GM04503 (cell line): ENCODE data around the gene PLEKHM2.
"Not testable (repeated sequence)": the region's sequence is repeated elsewhere in the genome, so short reads cannot be mapped to it uniquely, and the experiment has no call there.

Experiments
- DNase-seq: peaks from one replicate; pipeline ENCODE4 v3.0.0-alpha.2; 2012; ENCODE audit warnings: low read depth

PLEKHM2 gene, protein sequence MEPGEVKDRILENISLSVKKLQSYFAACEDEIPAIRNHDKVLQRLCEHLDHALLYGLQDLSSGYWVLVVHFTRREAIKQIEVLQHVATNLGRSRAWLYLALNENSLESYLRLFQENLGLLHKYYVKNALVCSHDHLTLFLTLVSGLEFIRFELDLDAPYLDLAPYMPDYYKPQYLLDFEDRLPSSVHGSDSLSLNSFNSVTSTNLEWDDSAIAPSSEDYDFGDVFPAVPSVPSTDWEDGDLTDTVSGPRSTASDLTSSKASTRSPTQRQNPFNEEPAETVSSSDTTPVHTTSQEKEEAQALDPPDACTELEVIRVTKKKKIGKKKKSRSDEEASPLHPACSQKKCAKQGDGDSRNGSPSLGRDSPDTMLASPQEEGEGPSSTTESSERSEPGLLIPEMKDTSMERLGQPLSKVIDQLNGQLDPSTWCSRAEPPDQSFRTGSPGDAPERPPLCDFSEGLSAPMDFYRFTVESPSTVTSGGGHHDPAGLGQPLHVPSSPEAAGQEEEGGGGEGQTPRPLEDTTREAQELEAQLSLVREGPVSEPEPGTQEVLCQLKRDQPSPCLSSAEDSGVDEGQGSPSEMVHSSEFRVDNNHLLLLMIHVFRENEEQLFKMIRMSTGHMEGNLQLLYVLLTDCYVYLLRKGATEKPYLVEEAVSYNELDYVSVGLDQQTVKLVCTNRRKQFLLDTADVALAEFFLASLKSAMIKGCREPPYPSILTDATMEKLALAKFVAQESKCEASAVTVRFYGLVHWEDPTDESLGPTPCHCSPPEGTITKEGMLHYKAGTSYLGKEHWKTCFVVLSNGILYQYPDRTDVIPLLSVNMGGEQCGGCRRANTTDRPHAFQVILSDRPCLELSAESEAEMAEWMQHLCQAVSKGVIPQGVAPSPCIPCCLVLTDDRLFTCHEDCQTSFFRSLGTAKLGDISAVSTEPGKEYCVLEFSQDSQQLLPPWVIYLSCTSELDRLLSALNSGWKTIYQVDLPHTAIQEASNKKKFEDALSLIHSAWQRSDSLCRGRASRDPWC

DNA sequence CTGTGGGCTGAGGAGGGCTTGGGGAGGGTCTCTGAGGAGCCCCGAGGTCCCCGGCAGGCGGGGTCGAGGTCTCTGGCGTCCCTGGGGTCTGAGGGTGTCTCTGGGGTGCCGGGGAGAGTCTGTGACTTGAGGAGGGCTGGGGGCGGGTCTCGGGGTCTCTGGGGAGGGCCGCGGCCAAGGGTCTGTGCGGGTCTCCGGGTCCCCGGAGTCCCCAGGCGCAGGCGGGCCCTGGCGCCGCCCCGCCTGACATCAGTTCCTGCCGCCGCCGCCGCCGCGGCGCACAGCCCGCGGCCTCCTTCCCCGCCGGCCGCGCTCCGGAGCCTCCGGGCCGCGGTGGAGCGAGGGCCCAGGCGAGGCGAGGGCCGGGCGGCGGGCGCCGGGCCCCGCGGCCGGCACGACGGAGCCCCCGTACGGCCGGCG lies at the start of gene PLEKHM2:
Gene PLEKHM2, plus strand, starts transcription at position 279 of the 420 bp plus-strand sequence. CDS start 239 bp downstream, outside the sequence.
- DNase-seq: no peak

DNA sequence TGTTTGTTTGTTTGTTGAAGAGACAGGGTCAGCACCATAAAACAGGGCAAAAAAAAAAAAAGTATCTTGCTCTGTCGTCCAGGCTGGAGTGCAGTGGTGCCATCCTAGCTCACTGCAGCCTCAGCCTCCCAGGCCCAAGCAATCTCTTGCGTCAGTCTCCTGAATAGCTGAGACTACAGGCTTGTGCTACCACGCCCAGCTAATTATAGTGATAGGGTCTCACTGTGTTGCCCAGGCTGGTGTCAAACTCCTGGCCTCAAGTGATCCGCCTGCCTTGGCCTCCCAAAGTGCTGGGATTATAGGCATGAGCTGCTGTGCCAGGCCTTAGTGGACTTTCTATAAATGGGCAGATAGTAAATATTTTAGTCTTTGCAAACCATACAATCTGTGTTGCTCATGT lies 47.7 kb upstream of the PLEKHM2 start:
- no peak for DNase-seq

DNA sequence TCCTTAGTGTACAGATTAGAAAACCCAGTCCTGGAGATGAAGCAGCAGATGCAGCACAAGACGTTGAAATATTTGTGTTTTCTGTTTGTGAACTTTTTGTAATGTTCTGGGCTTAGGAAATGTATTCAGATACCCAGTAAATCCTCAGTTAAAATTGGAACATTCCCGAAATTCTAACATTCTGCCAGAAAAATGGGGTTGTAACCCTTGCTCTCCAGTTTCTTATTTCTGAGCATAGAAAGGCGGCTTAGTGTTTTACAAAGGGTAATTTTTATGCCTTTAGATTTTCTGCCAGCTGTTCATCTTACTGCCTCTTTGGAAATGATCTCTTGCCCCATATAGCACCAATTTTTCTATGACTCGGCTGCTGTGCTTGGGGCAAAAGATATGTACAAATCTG lies 46.3 kb upstream of the PLEKHM2 start:
- no peak for DNase-seq

DNA sequence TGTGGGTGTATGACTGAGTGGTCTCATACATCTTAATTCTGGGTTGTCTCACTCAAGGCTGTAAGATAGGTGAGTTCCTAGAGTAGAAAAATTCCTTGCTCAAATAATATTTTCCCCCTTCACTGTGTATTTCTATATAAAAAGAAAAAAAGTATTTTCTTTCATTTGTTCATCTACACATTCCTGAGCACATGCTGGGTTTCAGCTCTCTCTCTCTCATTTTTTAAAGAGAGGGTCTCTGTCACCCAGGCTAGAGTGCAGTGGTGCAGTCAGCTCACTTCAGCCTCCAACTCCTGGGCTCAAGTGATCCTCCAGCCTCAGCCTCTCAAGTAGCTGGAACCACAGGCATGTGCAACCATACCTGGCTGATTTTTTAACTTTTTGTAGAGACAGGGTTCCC lies 44.9 kb upstream of the PLEKHM2 start:
- no peak for DNase-seq

DNA sequence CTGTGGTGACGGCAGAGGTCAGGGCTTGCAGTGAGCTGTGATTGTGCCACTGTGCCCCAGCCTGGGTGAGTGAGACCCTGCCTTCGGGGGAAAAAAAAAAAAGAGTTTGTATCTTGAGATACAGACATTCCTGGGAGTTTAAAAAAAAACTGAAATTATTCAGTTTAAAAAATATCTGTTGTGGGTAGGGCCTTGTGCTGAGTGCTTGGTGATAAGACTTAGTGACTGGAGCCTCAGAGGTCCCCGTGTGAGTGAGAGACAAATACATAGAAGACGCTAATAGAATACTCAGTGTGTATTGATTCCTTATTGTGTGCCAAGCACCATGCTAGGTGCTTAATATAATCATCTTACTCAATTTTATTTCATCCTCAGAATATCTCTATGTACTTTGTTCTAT lies 44.2 kb upstream of the PLEKHM2 start:
- DNase-seq: no peak

DNA sequence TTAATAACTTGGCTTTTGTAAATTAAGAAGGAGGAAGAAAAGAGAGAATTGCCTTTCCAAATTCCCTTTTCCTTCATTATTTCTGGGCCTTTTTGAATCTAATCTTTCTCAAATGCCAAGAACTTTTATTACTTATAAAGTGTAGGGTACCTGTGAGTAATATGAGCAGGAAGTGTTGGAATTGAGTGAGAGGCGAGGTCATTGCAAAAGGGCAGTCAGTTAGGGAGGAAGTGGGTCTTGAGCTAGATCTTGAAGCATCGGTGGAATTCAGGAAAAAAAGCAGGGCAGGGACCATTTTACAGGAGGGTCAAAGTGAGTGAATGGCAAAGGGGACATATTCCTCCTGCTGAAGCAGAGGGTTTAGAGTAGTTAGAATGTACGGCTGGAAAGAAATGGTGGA lies 43.5 kb upstream of the PLEKHM2 start:
- DNase-seq: no peak

DNA sequence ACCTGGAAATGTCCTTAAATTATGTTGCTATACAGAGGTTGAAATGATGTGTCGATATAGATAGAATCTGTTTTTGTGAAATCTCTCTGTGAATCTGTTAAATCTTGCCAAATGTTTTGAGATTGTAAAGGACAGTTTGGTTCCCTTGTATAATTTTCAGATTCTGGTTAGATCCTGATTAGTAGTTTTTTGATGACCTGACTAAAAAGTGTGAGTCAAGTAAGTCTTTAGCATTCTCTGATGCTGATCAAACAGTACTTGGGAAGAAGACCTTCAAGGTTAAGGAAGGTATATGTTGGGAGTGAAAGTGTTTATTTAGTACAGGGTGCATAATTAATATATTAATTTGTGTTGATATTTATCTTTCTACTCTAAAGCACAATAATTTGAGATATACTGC lies 34.2 kb upstream of the PLEKHM2 start:
- no peak for DNase-seq

DNA sequence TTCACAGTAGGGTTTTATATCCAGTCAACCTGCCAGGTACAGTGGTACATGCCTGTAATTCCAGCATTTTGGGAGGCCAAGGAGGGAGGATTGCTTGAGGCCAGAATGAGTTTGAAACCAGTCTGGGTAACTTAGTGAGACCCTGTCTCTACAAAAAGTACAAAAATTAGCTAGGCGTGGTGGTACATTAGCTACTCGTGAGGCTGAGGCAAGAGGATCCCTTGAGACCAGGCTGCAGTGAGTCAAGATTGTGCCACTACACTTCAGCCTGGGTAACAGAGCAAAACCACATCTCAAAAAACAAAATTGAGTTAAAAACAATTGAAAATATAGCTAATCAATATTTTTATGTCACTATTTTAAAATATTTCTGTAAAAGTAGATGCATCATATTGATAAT lies 33.7 kb upstream of the PLEKHM2 start:
- no peak for DNase-seq

DNA sequence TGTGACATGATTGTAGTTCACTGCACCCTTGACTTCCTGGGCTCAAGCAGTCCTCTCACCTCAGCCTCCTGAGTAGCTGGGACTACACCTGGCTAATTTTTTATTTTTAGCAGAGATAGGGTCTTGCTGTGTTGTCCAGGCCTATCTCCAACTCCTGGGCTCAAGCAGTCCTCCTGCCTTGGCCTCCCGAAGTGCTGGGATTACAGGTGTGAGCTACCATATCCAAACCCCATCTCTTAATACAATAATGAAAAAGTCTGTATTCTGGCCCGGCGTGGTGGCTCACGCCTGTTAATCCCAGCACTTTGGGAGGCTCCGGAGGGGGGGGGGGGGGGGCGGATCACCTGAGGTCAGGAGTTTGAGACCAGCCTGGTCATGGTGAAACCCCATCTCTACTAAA lies 32.0 kb upstream of the PLEKHM2 start:
- not testable (repeated sequence) for DNase-seq

DNA sequence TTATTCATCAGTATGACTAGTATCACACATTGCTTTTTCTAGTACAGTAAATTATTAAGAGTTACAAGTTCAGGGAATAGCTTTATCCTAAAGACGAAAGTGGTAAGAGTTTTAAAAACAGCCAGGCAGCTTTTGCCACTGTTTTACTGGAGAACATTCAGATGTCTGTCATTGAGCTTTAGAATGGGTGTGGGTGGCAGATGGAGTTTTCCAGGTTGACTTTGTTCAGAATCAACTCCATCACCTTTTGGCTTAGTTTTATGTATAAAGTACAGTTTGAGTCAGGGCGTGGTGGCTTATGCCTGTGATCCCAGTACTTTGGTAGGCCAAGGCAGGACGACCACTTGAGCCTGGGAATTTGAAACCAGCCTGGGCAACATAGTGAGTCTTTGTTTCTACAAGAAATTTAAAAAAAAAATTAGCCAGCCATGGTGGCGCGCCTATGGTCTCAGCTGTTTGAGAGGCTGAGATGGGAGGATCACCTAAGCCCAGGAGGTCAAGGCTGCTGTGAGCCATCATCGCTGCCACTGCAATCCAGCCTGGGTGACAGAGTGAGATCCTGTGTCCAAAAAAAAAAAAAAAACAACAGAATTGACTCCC lies 29.9 kb upstream of the PLEKHM2 start:
- DNase-seq: no peak

DNA sequence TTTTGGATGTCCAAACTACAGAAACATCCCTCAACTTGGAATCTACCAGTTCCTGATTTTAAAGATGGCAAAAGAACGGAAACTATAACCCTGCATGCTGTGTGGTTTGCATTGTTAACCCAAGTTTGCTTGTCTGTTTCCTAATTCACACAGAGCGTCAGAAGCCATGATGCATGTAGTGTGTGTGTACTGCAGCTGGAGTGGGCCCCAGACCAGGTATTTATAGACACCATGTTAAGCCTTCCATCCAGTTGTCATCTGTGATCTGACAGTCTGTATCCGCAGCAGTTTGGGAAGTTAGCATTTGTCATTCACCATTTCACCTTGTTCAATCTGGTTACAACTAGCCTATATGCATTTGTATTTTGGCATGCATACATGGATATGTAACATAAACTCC lies 27.7 kb upstream of the PLEKHM2 start:
- DNase-seq: no peak

DNA sequence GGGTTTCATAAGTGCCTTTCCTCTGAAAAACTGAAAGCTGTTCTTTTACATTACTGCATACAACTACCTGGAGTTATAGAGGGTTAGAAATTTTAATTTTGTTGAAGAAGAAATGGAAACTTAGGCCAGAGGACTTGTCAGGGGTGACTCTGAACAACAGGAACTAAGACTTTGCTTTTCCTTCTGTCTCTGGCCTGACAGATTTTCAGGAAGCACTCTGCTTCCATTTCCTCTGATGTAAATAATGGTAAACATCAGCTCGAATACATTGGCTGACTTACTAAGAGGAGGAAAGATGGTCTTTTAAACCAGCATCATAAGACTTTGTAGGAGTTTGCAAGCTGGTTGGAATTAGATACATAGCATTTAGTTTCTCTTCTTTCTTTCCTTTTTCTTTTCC lies 27.1 kb upstream of the PLEKHM2 start:
- no peak for DNase-seq

DNA sequence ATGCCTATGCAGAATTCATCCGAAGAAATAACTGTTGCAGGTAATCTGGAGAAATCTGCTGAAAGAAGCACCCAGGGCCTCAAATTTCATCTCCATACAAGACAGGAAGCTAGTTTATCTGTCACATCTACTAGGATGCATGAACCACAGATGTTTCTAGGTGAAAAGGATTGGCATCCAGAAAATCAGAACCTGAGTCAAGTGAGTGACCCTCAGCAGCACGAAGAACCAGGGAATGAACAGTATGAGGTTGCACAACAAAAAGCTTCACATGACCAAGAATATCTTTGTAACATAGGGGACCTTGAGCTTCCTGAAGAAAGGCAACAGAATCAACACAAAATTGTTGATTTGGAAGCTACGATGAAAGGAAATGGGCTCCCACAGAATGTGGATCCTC lies 24.0 kb upstream of the PLEKHM2 start:
- no peak for DNase-seq

DNA sequence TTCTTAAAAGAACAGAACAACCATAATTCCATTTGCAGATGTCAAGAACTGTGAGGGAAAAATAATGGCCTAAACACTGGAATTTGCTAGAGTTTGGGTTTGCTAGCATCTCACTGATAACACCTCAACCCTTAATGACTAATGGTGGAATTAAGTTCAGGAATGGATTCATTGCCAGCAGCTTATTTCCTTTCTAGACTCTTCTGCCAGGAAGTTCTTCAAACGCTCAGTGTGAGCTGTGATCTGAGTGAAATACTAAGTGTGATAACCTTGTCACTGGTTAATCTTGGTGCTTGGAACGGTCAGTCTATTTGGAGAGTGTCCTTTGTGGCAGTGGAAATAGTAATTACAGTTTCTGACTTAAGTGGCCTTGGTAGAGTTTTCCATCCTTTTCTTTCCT lies 21.6 kb upstream of the PLEKHM2 start:
- no peak for DNase-seq

DNA sequence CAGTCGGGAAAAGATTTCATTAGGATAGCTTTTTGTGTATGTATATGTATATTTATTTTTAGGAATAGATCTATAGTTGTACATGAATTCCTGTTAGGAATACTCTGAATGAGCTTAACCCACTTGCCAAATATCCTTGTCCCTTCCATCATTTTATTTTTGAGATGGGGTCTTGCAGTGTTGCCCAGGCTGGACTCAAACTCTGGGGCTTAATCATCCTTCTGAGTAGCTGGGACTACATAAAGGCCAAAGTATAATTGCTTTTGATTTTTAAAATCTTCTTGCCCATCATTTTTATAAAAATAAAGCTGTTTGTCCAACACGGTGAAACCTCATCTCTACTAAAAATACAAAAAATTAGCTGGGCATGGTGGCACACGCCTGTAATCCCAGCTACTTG lies 20.2 kb upstream of the PLEKHM2 start:
- DNase-seq: no peak

DNA sequence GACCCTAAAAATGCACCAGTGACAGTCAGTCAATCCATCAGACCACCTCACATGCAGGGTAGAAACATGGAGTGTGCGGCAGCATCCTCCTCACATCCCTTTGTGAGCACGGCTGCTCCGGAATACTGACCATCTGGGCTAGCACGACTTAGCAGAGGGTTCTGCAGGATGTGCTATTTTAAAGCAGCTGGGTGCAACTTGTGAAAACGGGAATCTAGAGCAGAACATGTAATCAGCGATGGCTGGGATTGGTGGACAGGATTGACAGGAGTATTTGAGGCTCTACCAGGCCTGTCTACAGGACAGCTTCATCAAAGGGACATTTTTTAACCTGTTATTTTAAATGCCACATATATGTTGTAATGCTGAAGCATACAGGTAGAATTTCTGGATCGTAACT lies 16.8 kb upstream of the PLEKHM2 start:
- no peak for DNase-seq

DNA sequence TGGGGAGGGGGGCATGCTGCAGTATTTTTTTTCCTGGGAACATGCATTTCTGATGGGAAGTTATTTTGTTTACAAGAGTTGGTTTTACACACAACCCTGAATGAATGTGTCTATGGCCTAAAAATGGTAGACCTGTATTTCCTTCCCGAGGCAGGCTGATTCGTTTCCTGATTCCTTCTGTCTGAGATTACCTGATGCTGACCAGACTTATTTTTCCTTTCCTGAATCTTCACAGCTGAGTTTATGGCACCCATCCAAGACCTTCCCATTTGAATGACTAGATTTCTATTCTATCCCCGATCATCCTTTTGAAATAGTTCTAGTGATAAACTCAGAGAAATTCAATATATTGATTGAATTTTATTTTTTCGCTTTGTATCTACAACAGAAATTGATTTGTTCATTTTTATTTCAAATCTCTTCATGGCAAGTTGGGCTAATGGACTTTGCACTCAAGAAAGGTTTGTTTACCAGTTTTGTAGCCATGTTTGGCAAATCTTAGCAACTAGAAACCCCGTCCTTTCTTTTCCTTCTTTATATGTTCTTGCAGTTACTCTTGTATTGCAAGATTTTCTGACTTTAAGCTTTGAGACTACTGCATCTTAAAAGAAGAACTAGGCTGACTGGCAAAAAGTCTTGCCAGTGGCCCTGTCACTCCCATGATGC lies 15.9 kb upstream of the PLEKHM2 start:
- no peak for DNase-seq

DNA sequence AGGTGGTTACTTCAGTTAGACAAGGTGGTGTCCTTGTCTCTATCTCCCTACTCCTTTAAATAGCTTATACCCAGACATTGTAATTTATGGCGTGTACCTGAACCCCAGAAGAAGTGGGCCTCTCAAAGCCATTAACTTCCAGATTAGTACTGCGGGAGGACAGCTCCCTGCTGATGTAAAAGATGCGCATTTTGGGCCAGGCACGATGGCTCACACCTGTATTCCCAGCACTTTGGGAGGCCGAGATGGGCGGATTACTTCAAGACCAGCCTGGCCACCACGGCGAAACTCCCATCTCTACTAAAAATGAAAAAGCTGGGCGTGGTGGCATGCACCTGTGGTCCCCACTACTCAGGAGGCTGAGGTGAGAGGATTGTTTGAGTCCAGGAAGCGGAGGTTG lies 15.0 kb upstream of the PLEKHM2 start:
- DNase-seq: no peak

DNA sequence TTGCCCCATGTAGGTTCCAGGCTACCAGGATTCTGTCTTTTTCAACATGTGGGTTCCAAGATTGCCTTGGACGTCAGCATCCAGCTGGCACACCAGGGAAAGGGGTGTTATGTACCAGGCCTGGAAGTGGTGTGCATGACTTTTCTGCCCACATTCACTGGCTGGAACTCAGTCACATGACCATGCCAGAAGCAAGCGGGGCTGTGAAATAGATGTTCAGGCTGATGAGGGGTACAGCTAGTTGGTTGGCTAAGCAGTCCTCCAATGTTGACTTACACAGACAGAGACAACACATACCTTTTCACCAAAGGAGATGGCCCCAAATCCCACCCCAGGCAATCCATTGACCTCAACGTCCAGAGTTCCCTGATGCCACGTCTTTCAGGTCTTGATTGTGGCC lies 14.3 kb upstream of the PLEKHM2 start:
- DNase-seq: no peak

DNA sequence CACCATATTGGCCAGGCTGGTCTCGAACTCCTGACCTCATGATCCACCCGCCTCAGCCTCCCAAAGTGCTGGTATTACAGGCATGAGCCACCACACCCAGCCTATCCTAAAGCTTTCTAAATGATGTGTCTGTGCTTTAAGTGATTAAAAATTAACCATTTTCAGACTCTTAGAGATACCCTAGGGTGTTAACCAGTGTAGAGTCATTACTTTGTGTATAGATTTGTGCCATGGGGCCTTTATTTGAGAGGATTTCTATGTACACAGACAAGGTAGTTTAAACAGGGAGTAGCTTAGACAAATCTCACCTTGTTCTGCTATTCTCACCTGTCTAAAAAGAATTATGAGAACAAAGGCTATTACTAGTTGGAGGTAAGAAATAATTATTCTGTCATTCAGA lies 12.7 kb upstream of the PLEKHM2 start:
- DNase-seq: no peak

DNA sequence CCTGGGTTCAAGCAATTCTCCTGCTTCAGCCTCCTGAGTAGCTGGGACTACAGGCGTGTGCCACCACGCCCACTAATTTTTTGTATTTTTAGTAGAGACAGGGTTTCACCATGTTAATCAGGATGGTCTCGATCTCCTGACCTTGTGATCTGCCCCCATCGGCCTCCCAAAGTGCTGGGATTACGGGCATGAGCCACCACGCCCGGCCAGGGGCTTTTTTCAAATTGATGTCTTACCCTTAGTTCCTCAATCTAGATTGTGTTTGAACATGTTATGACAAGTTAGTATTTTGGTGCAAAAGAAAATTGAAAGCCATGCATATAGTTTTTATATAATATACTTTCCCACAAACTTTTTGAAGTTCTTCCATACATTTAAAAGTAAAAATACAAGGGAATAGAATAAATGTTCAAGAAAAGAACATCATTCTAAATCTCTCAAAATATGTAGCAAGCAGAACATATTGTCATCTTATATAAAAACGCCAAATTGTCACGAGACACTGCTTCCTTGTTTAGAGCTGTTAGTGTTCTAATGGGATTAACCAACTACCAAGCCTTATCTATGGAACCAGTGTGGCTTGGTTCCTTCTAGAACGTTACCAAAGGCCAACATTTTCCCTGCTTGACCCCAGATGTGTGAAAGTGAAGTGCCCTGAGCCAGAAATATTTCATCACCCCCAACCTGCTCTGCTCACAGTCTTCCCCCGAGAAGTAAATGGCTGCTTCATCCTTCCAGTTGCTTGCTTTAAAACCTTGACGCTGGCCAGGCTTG lies 9.5 kb upstream of the PLEKHM2 start:
- DNase-seq: no peak
